ENCODE results near the gene GLT8D2.

GLT8D2 gene

GRCh38 chr12:104049903-104050356 lies at the start of gene GLT8D2:
Gene GLT8D2 (minus strand): TSS chr12:104050187. CDS start chr12:104019648, 30,539 bp downstream.
- DNase-seq = no peak

- no peak for DNase-seq
Measured at GRCh38 chr12:104097954-104098353, 48.0 kb upstream of the GLT8D2 start.

GRCh38 chr12:104095289-104095688 lies 45.3 kb upstream of the GLT8D2 start:
- DNase-seq = no peak

- DNase-seq = no peak
Measured at GRCh38 chr12:104094284-104094683, 44.3 kb upstream of the GLT8D2 start.

GRCh38 chr12:104091136-104091535 lies 41.1 kb upstream of the GLT8D2 start:
- DNase-seq = no peak

GRCh38 chr12:104090685-104091084 lies 40.7 kb upstream of the GLT8D2 start:
- no peak for DNase-seq

- no peak for DNase-seq
Measured at GRCh38 chr12:104083769-104084475, 33.9 kb upstream of the GLT8D2 start.

DNA sequence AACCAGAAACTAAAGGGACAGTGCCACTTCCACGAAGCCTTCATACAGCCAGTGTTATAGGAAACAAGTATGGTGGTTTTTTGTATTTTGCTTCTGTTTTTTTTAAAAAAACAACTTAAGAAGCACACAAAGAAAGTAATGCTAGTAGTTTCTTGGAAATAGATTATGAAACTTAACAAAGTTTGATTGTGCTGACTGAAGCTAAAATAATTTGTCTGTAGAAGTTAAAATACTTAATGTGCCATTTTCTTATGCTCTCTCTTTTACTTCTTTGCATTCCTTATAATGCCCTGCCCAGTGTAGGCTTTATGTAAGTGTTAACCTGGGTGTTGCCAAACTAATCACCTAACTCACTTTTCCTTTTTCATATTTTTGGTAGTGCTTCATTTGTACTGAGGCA lies 30.8 kb upstream of the GLT8D2 start:
- no peak for DNase-seq

DNA sequence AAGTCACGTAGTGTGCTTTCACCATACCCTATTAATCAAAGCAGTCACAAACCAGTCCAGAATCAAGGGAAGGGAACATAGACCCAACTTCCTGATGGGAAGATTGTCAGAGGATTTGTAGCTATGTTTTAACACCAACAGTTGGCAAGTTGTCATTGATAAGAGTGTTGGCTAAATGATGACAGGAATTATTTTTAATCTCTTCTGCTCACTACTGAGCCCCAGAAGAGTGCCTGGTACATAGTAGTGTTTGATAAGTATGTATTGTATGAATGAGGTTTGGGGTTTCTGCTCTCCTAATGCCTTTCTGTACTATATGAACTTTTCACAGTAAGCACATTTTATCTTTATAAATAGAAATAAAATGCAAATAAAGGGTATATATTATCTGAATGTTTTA lies 29.0 kb upstream of the GLT8D2 start:
- no peak for DNase-seq

GRCh38 chr12:104073699-104074098 lies 23.7 kb upstream of the GLT8D2 start:
- DNase-seq = no peak

- DNase-seq = no peak
Measured at GRCh38 chr12:104072099-104072498, 22.1 kb upstream of the GLT8D2 start.

DNA sequence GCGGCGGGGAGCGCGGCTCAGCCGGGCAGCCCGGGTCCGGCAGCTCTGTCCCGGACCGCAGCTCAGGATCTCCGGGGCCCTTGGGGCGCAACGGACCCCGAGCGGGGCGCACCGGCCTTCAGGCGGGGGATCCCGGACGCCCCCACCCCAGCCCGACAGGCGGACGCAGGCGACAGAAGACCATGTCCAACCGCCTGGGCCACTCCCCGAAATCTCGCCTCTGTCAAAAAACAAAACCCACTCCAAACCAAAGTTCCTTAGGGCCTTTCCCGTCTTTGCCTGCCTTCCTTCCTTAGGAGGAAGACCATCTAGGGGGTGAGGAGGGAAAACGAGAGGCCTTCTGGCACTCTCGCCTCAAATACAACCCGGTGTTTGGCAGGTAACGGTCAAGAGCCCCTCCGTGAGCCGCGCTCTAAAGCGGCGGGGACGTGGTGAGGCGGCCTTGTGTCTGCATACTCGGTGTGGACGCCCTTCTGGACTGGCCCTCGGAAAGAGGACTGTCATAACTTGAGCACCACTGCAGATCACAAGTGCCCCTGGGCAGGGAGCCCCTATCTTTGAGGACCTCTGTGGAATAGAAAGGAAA lies 14.9 kb upstream of the GLT8D2 start:
- DNase-seq = no peak

GRCh38 chr12:104064031-104064841 lies 14.2 kb upstream of the GLT8D2 start, which contains the start of gene HCFC2:
Gene HCFC2 (plus strand): TSS chr12:104064531. CDS start chr12:104064561, 30 bp downstream.
- peak; percentile 88 for DNase-seq

GRCh38 chr12:104063712-104064030 lies 13.7 kb upstream of the GLT8D2 start:
- no peak for DNase-seq

- no peak for DNase-seq
Measured at GRCh38 chr12:104060791-104061190, 10.8 kb upstream of the GLT8D2 start.

- DNase-seq = no peak
Measured at GRCh38 chr12:104059963-104060362, 10.0 kb upstream of the GLT8D2 start.

DNA sequence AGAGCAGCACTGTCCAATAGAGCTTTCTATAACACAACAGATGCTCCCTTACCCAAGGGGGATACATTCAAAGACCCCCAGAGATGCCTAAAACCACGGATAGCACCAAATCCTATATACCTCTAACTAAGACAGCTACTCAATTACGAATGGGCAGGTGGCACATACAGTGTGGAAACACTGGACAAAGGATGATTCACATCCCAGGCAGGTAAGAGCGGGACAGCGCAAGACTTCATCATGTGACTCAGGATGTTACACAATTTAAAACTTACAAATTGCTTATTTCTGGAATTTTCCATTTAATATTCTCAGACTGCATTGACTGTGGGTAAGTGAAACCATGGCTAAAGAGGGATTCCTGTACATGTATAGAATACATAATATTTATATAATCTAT lies 8.8 kb upstream of the GLT8D2 start:
- DNase-seq = no peak

- peak; percentile 34 for DNase-seq
Measured at GRCh38 chr12:104057771-104058197, 7.8 kb upstream of the GLT8D2 start.

GRCh38 chr12:104056419-104056972 lies 6.5 kb upstream of the GLT8D2 start:
- DNase-seq = no peak

- DNase-seq = no peak
Measured at GRCh38 chr12:104055686-104056388, 5.8 kb upstream of the GLT8D2 start.

- no peak for DNase-seq
Measured at GRCh38 chr12:104054681-104055346, 4.8 kb upstream of the GLT8D2 start.

DNA sequence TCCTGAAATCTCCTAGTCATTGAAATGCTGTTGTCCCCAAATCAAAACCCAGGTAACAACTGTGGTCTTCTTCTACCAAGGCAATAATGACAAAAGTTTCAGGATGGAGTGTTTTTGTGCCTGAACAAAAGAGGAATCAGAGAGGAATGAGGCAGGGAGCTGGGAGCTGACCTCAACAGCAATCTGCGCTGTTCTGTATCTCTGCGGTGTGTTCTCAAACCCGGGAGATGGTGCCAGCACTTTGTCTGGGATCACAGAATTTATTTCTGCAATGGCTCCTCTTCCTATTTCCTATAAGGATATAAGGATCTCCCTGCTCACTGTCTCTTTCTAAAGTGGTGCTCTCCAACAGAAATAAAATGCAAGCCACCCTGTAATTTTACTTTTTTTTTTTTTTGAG lies 449 bp upstream of the GLT8D2 start:
- DNase-seq = no peak

Data from CD4-positive, alpha-beta T cell treated with Interleukin-10 for 1 hour (primary cell).